GM21723 (cell line): ENCODE data around the gene INO80C.
A peak's percentile ranks its signal among the peaks of the same experiment; 100 is the strongest.
"Not testable (repeated sequence)": the region's sequence is repeated elsewhere in the genome, so short reads cannot be mapped to it uniquely, and the experiment has no call there.

ENCODE experiments used
- ATAC-seq: cut with Tn5 transposase; IDR thresholded peaks from one replicate; pipeline ENCODE4 v1.9.1; 2021; ENCODE audit warnings: mild to moderate bottlenecking, moderate library complexity; ENCODE audit not compliant: unreplicated experiment

Gene INO80C

GRCh38 chr18:35463827-35464226, 33.9 kb downstream of the INO80C start:
- no peak for ATAC-seq

DNA sequence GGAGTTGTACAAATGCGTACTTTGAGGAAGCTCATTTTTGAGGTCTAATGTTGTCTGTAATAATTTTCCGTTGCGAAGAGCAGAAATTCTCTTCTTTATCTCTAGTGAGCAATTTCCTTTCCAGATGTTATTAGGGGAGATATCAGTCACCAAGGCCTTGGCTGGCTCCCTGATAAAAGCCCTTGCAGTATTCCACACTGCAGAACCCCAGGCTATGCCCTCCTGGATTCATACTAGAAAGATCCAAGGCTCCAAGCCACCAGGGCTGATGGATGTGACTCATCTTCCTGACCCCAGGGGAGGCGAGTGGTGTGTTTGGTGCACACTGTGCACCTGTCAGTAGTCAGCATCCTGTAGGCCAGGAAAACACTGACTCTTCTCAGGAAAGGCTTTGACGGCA, 34.7 kb downstream of the INO80C start:
- no peak for ATAC-seq

DNA sequence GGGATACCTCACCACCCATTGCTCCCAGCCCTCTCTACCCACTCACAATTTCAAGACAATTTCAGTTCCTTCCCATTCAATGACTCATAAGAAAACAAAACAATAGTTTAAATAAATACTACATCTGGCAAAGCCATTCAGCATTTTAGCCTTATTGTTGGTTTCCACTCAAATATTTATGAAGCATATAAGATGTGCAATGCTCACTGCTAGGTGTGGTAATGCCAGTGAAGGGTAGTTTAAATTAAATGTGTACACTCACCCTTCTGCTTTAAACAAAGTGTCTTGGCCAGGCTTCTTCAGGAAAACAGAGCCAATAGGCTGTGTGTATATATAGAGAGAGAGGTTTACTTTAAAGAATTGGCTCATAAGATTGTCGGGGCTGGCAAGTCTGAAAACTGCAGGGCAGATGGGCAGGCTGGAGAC, 37.0 kb downstream of the INO80C start:
- ATAC-seq = no peak

GRCh38 chr18:35459997-35460396, 37.8 kb downstream of the INO80C start:
- no peak for ATAC-seq

- peak; percentile 42 for ATAC-seq
Observed at GRCh38 chr18:35458677-35459441, 38.9 kb downstream of the INO80C start.

- ATAC-seq = no peak
Observed at GRCh38 chr18:35458271-35458670, 39.5 kb downstream of the INO80C start.

DNA sequence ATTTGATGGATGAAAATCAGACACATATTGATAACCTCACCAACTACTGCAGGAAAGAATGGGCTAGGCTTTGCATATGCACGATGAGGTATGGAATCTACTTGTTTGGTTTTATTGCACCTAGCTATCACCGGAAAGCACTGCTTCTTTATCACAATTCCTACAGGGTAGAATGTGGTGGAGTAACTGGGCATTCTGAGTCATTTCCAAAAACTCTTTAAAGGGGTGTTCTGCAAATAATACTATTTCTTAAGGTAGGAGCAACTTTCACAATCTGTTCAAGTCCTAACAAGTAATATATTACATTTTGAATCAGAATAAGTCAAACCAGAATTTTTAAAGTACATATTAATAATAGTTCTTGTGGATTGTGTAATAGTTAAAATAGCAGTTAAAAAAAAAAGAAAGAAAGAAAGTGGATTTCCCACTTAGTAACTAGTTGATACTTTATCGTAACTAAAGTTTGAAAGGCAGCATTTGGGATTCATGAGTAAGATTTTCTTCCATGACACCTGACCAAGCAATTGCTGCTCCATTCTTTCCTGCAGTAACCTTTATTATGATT, 40.5 kb downstream of the INO80C start:
- ATAC-seq = no peak

- no peak for ATAC-seq
Observed at GRCh38 chr18:35455926-35456763, 41.6 kb downstream of the INO80C start.

- ATAC-seq = no peak
Observed at GRCh38 chr18:35454803-35455202, 43.0 kb downstream of the INO80C start.

GRCh38 chr18:35453065-35453464, 44.7 kb downstream of the INO80C start:
- not testable (repeated sequence) for ATAC-seq

GRCh38 chr18:35451916-35452315, 45.8 kb downstream of the INO80C start:
- no peak for ATAC-seq

GRCh38 chr18:35451032-35451431, 46.7 kb downstream of the INO80C start:
- ATAC-seq = no peak

DNA sequence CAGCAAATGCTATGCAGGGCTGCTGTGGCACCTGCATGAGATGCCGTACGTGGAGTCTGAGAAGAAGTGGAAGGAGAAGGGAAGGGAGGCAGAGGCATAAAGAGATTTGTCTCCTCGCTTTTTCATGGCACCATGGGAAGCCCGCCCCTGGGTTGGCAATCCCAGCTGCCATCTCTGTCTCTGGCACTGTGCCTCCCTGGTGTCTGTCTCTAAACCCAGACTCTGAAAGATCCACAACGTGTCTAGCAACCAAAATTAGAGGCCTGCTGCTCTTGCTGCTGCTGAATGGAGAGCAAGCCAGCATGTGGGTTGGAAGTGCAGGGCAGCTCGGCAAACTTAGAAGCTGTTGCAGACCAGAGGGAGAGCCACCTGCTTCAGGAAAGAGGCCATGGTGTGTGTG, 53.1 kb downstream of the INO80C start:
- no peak for ATAC-seq

DNA sequence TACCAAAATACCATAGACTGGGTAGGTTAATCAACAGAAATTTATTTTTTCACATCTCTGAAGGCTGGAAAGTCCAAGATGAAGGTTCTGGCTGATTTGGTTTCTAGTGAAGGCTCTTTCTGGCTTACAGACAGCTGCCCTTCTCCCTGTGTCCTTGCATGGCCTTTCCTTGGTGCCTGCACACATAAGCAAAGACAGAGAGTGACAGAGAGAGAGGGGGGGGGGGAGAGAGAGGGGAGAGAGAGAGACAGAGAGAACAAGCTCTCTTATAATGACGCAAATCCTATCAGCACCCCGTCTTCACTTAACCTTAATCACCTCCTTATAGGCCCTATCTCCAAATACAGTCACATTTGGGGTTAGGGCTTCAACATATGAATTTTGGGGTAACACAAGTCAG, 53.9 kb downstream of the INO80C start:
- no peak for ATAC-seq

- no peak for ATAC-seq
Observed at GRCh38 chr18:35443434-35443833, 54.3 kb downstream of the INO80C start.

DNA sequence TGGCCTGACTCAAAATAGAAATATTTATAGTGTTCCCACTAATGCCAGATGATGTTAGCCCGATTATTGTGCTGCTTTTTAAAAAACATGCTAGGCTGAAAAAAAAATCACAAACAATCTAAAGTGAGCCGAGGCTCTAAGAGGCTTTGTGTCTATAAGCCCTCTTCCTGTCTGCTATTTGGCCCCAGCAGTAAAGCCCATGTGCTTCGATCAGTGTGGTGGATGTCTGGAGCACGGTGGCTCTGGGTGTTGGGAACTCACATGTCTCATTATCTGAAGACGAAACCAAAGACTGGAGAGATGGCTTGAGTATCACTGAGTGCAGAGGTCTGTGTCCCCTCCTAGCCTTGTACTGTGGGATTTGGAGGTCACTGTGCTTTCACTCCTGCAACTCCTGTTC, 55.1 kb downstream of the INO80C start:
- ATAC-seq = no peak

DNA sequence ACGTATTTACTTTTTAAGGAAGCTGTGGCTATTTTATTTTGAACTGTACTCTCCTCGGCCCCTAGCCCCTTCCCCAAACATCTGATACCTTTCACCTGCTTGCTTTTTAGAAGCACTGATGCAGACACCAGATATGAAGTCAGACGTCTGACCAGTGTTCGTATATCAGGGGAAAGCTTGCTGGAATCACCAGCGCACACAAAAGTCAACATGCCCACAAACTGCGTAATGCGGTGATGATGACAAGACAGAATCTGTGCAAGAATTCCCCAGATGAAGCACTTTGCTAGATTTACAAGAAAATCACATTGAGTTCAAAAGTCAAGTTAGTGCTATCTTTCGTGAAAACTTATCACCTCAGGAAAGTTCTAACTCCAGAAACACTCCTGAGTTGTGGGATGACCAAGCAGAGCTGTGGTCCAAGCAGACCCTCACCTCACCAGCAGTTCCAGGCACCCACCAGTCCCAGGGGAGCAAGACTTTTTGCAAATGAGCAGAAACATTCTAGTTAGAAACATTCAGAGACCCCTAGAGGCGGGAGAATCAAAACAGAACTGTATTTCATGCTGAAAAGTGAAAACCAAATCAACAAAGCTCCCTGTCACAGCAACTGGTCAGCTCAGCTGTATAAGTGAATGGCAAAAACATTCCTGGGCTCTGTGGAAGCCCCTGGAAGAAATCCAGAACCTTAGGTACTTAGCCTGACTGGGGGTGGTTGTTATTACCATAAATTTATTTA, 55.7 kb downstream of the INO80C start:
- no peak for ATAC-seq

- ATAC-seq = no peak
Observed at GRCh38 chr18:35438480-35439234, 59.1 kb downstream of the INO80C start.

DNA sequence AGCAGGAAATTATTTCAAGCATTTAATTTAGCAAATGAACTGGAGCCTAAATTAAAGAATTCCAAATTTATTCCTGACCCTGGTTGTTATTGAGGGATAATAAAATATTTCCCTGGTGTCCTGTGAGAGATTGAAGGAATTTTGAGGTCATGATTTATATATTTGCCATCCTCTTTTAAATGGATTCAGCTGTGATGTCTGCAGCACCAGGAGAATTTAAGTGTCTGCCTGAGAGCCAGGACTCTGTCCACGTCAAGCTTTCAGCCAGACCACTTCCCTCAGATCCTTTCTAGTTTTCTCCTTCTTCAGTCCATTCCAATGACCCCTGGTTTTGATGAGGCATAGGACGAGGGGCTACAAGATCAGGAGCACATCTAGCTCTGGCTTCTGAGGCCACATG, 59.9 kb downstream of the INO80C start:
- ATAC-seq = no peak

DNA sequence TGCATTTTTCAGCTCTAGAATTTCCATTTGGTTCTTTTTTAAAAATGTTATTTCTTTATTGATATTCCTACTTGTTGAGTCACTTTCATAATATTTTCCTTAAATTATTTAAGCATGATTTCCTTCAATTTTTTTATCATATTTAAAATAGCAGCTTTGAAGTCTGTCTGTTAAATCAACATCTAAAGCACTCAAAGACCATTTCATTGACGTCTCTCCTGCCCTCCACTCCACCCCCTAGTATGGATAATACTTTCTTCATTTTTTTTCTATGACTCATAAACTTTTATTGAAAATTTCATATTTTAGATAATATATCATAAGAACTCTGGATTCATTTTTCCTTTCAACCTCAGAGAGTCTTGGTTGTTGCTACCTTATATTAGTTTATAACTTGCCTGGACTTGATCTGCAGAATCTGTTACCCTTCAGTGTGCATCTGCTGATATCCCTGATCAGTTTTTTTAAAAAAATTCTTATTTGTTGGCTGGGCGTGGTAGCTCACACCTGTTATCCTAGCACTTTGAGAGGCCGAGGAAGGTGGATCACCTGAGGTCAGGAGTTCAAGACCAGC, 61.6 kb downstream of the INO80C start:
- no peak for ATAC-seq
